Kidney epithelial cell (primary cell): ENCODE data around the gene ACACA. TPM values are rescaled to one million over a fixed set of nuclear protein-coding genes. Genes with fewer than 3 reads are reported as not detected.

Experiments used
- DNase-seq: peaks from one replicate; pipeline ENCODE4 v3.0.0-alpha.2; 2010; ENCODE audit warnings: low read depth
- H3K27me3 ChIP-seq: 2 replicates; pipeline ENCODE4 v1.6.0; 2011; ENCODE audit warnings: low read length; ENCODE audit not compliant: control insufficient read depth, insufficient read depth
- H3K36me3 ChIP-seq: 2 replicates; pipeline ENCODE4 v1.5.1; 2011; ENCODE audit warnings: low read length; ENCODE audit not compliant: control insufficient read depth, insufficient read depth
- H3K4me3 ChIP-seq: 2 replicates; pipeline ENCODE4 v1.5.1; 2011; ENCODE audit warnings: low read depth, mild to moderate bottlenecking, control low read depth, low read length
- CTCF ChIP-seq: IDR thresholded peaks from 2 replicates; pipeline ENCODE4 v1.5.1; 2011; ENCODE audit warnings: mild to moderate bottlenecking, moderate library complexity, low read length, control low read depth, inconsistent platforms; ENCODE audit not compliant: insufficient read depth, poor library complexity, severe bottlenecking
- total RNA-seq: library from RNA; depleted of rRNA; stranded (reverse); fragments of >200 nt; gene quantifications from 2 replicates; pipeline ENCODE4 v1.2.3, GENCODE V29; 2015

The ACACA gene
- total RNA-seq, 1 donor from 2014 or later = 54.2 TPM

GRCh38 chr17:37400505-37400904 is 6.1 kb downstream of the ACACA start:
- TF ChIP-seq CTCF = no peak

GRCh38 chr17:37399265-37399803 is 7.3 kb downstream of the ACACA start:
- no peak for TF ChIP-seq CTCF
- Histone ChIP-seq H3K36me3 (no peaks in the 10 kb centered on the region), H3K27me3 (no peaks in the 10 kb centered on the region), H3K4me3 (no peak overlapping the region)
- no peak for DNase-seq

More at GRCh38 chr17:37400505-37400904, 6.1 kb downstream of the ACACA start:
- Histone ChIP-seq H3K36me3 (no peaks in the 10 kb centered on the region), H3K27me3 (no peaks in the 10 kb centered on the region), H3K4me3 (no peak overlapping the region)
- DNase-seq = no peak

- Histone ChIP-seq H3K27me3 (no peaks in the 10 kb centered on the region), H3K4me3 (no peak overlapping the region), H3K36me3 (no peaks in the 10 kb centered on the region)
- no peak for TF ChIP-seq CTCF
- DNase-seq = no peak
Observed at GRCh38 chr17:37393352-37393751, 13.3 kb downstream of the ACACA start.

- Histone ChIP-seq H3K4me3 (no peak overlapping the region), H3K27me3 (no peaks in the 10 kb centered on the region)
- DNase-seq = peak; percentile 45
Observed at GRCh38 chr17:37392024-37392590, 14.5 kb downstream of the ACACA start.

GRCh38 chr17:37391146-37391545 is 15.5 kb downstream of the ACACA start:
- no peak for DNase-seq
- no peaks in the 10 kb centered on the region for H3K27me3 ChIP-seq
- H3K36me3 ChIP-seq = no peaks in the 10 kb centered on the region
- H3K4me3 ChIP-seq = no peak overlapping the region
- no peak for TF ChIP-seq CTCF

More at GRCh38 chr17:37392024-37392590, 14.5 kb downstream of the ACACA start:
- H3K36me3 ChIP-seq = no peaks in the 10 kb centered on the region
- no peak for TF ChIP-seq CTCF

GRCh38 chr17:37389160-37389559 is 17.5 kb downstream of the ACACA start:
- DNase-seq = no peak
- Histone ChIP-seq H3K4me3 (no peak overlapping the region), H3K27me3 (no peaks in the 10 kb centered on the region), H3K36me3 (no peaks in the 10 kb centered on the region)
- no peak for TF ChIP-seq CTCF
